Measurements from ENCODE around the gene PGPEP1.

GRCh38 chr19:18418483-18419194, 78.2 kb downstream of the PGPEP1 start:
- TF ChIP-seq CTCF (IDR thresholded peaks at IDR 0.05 in 8 of 11, conservative IDR thresholded peaks at IDR 0.05 in 3 of 11) = no peak
- TF ChIP-seq POLR2A (IDR thresholded peaks at IDR 0.05) = no peak
- no peak for TF ChIP-seq POLR2AphosphoS5 (IDR thresholded peaks at IDR 0.05)
